Activated naive CD8-positive, alpha-beta T cell treated with anti-CD3 and anti-CD28 coated beads, Interleukin-2, amount 50 U/mL, for 24 hours (primary cell): ENCODE results near the gene TRIM68.
A peak's percentile ranks its signal among the peaks of the same experiment; 100 is the strongest.

Experiments
- ATAC-seq: fragments of 150-1000 bp; cut with Tn5 transposase; one replicate; pipeline ENCODE4 v1.10.0; 2021
- DNase-seq: peaks from one replicate; pipeline ENCODE4 v3.0.0; 2021
- H3K27ac Mint-ChIP-seq: one replicate; pipeline ENCODE4 v1.8.0; 2021; ENCODE audit warnings: mild to moderate bottlenecking, mixed read lengths
- H3K27me3 Mint-ChIP-seq: one replicate; pipeline ENCODE4 v1.8.0; 2021; ENCODE audit warnings: mixed read lengths
- H3K36me3 Mint-ChIP-seq: one replicate; pipeline ENCODE4 v1.8.0; 2021; ENCODE audit warnings: low read depth, mixed read lengths
- H3K4me1 Mint-ChIP-seq: one replicate; pipeline ENCODE4 v1.8.0; 2021; ENCODE audit warnings: mixed read lengths
- H3K4me3 Mint-ChIP-seq: one replicate; pipeline ENCODE4 v1.8.0; 2021; ENCODE audit warnings: mild to moderate bottlenecking, moderate library complexity, mixed read lengths
- H3K9me3 Mint-ChIP-seq: one replicate; pipeline ENCODE4 v1.8.0; 2021; ENCODE audit warnings: mixed read lengths

Gene TRIM68

GRCh38 chr11:4607781-4608666, at the start of gene TRIM68:
Gene TRIM68, minus strand, starts transcription at chr11:4608231. Its CDS starts 2,727 bp downstream, at chr11:4605504.
- Mint-ChIP-seq H3K27ac (peak within 1 kb of the TSS; percentile 77), H3K36me3 (peaks cover 11% of the 10 kb centered on the region), H3K4me1 (peaks cover 39% of the 10 kb centered on the region), H3K27me3 (no peaks in the 10 kb centered on the region), H3K9me3 (peaks cover 5% of the 10 kb centered on the region), H3K4me3 (peak within 1 kb of the TSS; percentile 93)
- ATAC-seq (peak; percentile 100), DNase-seq (peak; percentile 93)

- ATAC-seq (no peak), DNase-seq (no peak)
- no peaks in the 10 kb centered on the region for H3K36me3 Mint-ChIP-seq
- H3K4me1 Mint-ChIP-seq, result no peaks in the 10 kb centered on the region
- H3K9me3 Mint-ChIP-seq, result no peaks in the 10 kb centered on the region
- no peak overlapping the region for H3K4me3 Mint-ChIP-seq
- no peak overlapping the region for H3K27ac Mint-ChIP-seq
- peaks cover 6% of the 10 kb centered on the region for H3K27me3 Mint-ChIP-seq
These were observed 46.8 kb upstream of the TRIM68 start for GRCh38 chr11:4654635-4655369.

- H3K27me3 Mint-ChIP-seq, result peaks cover under 1% of the 10 kb centered on the region
- H3K4me1 Mint-ChIP-seq, result no peaks in the 10 kb centered on the region
- no peaks in the 10 kb centered on the region for H3K9me3 Mint-ChIP-seq
- no peaks in the 10 kb centered on the region for H3K36me3 Mint-ChIP-seq
- no peak overlapping the region for H3K4me3 Mint-ChIP-seq
- H3K27ac Mint-ChIP-seq, result no peak overlapping the region
- ATAC-seq, result no peak
- DNase-seq, result no peak
These were observed 39.7 kb upstream of the TRIM68 start for GRCh38 chr11:4647766-4648165.

GRCh38 chr11:4645974-4646373, 37.9 kb upstream of the TRIM68 start:
- Mint-ChIP-seq H3K27me3 (peaks cover 4% of the 10 kb centered on the region), H3K9me3 (no peaks in the 10 kb centered on the region), H3K4me1 (no peaks in the 10 kb centered on the region), H3K27ac (no peak overlapping the region), H3K36me3 (no peaks in the 10 kb centered on the region), H3K4me3 (no peak overlapping the region)
- no peak for DNase-seq
- ATAC-seq, result no peak

- H3K4me1 Mint-ChIP-seq, result no peaks in the 10 kb centered on the region
- H3K27me3 Mint-ChIP-seq, result peaks cover 4% of the 10 kb centered on the region
- no peak overlapping the region for H3K27ac Mint-ChIP-seq
- no peak overlapping the region for H3K4me3 Mint-ChIP-seq
- ATAC-seq (no peak), DNase-seq (no peak)
- H3K36me3 Mint-ChIP-seq, result no peaks in the 10 kb centered on the region
- H3K9me3 Mint-ChIP-seq, result no peaks in the 10 kb centered on the region
These were observed 36.2 kb upstream of the TRIM68 start for GRCh38 chr11:4644233-4644632.

- ATAC-seq, result no peak
- Mint-ChIP-seq H3K27me3 (peaks cover 4% of the 10 kb centered on the region), H3K36me3 (no peaks in the 10 kb centered on the region), H3K9me3 (no peaks in the 10 kb centered on the region), H3K4me3 (no peak within 1 kb of the TSS), H3K27ac (no peak within 1 kb of the TSS), H3K4me1 (no peaks in the 10 kb centered on the region)
- no peak for DNase-seq
These were observed 35.7 kb upstream of the TRIM68 start, which contains the start of gene OR51E1 for GRCh38 chr11:4643682-4644081. Gene OR51E1, plus strand, starts transcription at chr11:4643982. Its CDS starts 8,545 bp downstream, at chr11:4652527.

GRCh38 chr11:4643076-4643475, 35.0 kb upstream of the TRIM68 start:
- H3K36me3 Mint-ChIP-seq, result no peaks in the 10 kb centered on the region
- no peaks in the 10 kb centered on the region for H3K9me3 Mint-ChIP-seq
- no peak overlapping the region for H3K4me3 Mint-ChIP-seq
- no peaks in the 10 kb centered on the region for H3K4me1 Mint-ChIP-seq
- no peak for DNase-seq
- H3K27ac Mint-ChIP-seq, result no peak overlapping the region
- ATAC-seq, result no peak
- peaks cover 4% of the 10 kb centered on the region for H3K27me3 Mint-ChIP-seq

GRCh38 chr11:4642043-4642442, 34.0 kb upstream of the TRIM68 start:
- ATAC-seq (no peak), DNase-seq (no peak)
- Mint-ChIP-seq H3K9me3 (no peaks in the 10 kb centered on the region), H3K4me1 (no peaks in the 10 kb centered on the region), H3K27me3 (peaks cover 4% of the 10 kb centered on the region), H3K27ac (no peak overlapping the region), H3K36me3 (no peaks in the 10 kb centered on the region), H3K4me3 (no peak overlapping the region)

GRCh38 chr11:4641501-4641900, 33.5 kb upstream of the TRIM68 start:
- DNase-seq (no peak), ATAC-seq (no peak)
- no peaks in the 10 kb centered on the region for H3K36me3 Mint-ChIP-seq
- H3K9me3 Mint-ChIP-seq, result no peaks in the 10 kb centered on the region
- H3K27me3 Mint-ChIP-seq, result peaks cover 4% of the 10 kb centered on the region
- no peak overlapping the region for H3K27ac Mint-ChIP-seq
- H3K4me1 Mint-ChIP-seq, result no peaks in the 10 kb centered on the region
- no peak overlapping the region for H3K4me3 Mint-ChIP-seq

GRCh38 chr11:4639931-4640330, 31.9 kb upstream of the TRIM68 start:
- DNase-seq, result no peak
- no peak for ATAC-seq
- H3K4me3 Mint-ChIP-seq, result no peak overlapping the region
- no peaks in the 10 kb centered on the region for H3K9me3 Mint-ChIP-seq
- no peaks in the 10 kb centered on the region for H3K36me3 Mint-ChIP-seq
- no peak overlapping the region for H3K27ac Mint-ChIP-seq
- no peaks in the 10 kb centered on the region for H3K4me1 Mint-ChIP-seq
- peaks cover 4% of the 10 kb centered on the region for H3K27me3 Mint-ChIP-seq

- Mint-ChIP-seq H3K4me1 (no peaks in the 10 kb centered on the region), H3K27ac (no peak overlapping the region), H3K9me3 (no peaks in the 10 kb centered on the region), H3K4me3 (no peak overlapping the region), H3K36me3 (no peaks in the 10 kb centered on the region), H3K27me3 (peaks cover 3% of the 10 kb centered on the region)
- no peak for ATAC-seq
- DNase-seq, result no peak
These were observed 29.6 kb upstream of the TRIM68 start for GRCh38 chr11:4637662-4638047.

GRCh38 chr11:4636962-4637661, 29.1 kb upstream of the TRIM68 start, which contains the start of gene OR51D1:
Gene OR51D1, plus strand, starts transcription at chr11:4637477. Its CDS starts 2,314 bp downstream, at chr11:4639791.
- Mint-ChIP-seq H3K27me3 (peaks cover 4% of the 10 kb centered on the region), H3K36me3 (no peaks in the 10 kb centered on the region), H3K4me3 (no peak within 1 kb of the TSS), H3K4me1 (no peaks in the 10 kb centered on the region), H3K27ac (no peak within 1 kb of the TSS), H3K9me3 (no peaks in the 10 kb centered on the region)
- DNase-seq (peak; percentile 71), ATAC-seq (peak; percentile 89)

GRCh38 chr11:4636136-4636535, 28.1 kb upstream of the TRIM68 start:
- no peak for DNase-seq
- H3K27ac Mint-ChIP-seq, result no peak overlapping the region
- H3K27me3 Mint-ChIP-seq, result peaks cover 7% of the 10 kb centered on the region
- ATAC-seq, result no peak
- no peaks in the 10 kb centered on the region for H3K36me3 Mint-ChIP-seq
- H3K9me3 Mint-ChIP-seq, result no peaks in the 10 kb centered on the region
- H3K4me3 Mint-ChIP-seq, result no peak overlapping the region
- no peaks in the 10 kb centered on the region for H3K4me1 Mint-ChIP-seq

- Mint-ChIP-seq H3K27ac (no peak overlapping the region), H3K36me3 (peaks cover 4% of the 10 kb centered on the region), H3K4me1 (no peaks in the 10 kb centered on the region), H3K27me3 (peaks cover 28% of the 10 kb centered on the region), H3K9me3 (peaks cover 19% of the 10 kb centered on the region), H3K4me3 (no peak overlapping the region)
- ATAC-seq, result no peak
- peak; percentile 65 for DNase-seq
These were observed 18.4 kb upstream of the TRIM68 start for GRCh38 chr11:4626207-4627099.
